ENCODE results near the gene NAA20. TPM values are rescaled to one million over a fixed set of nuclear protein-coding genes. Genes with fewer than 3 reads are reported as not detected.

Gene NAA20
- total and polyA plus RNA-seq, 2 of the 13 experiments (the other 11 are each of a cell fraction or from before 2014, with no cell fraction given), result 81.9 to 82.8 TPM

GRCh38 chr20:20017001-20017843, at the start of gene NAA20 (continued):
- TF ChIP-seq ATF7 (IDR thresholded peaks at IDR 0.05), result no peak
- peak; percentile 86 for TF ChIP-seq ATF7 (CRISPR knock-in tag; IDR thresholded peaks at IDR 0.05)
- peak; percentile 84 for TF ChIP-seq ZNF724P (CRISPR knock-in tag; IDR thresholded peaks at IDR 0.05; ENCODE audit: borderline replicate concordance)
- TF ChIP-seq JUNB (CRISPR knock-in tag; IDR thresholded peaks at IDR 0.05; ENCODE audit: borderline replicate concordance), result no peak; the same call in 1 of the 2 replicates
- peak; percentile 97; the same call in 1 of the 2 replicates for TF ChIP-seq GLI4 (CRISPR knock-in tag; IDR thresholded peaks at IDR 0.05; ENCODE audit: borderline replicate concordance)
- peak; percentile 87 for TF ChIP-seq ZSCAN22 (CRISPR knock-in tag; IDR thresholded peaks at IDR 0.05)
- no peak for TF ChIP-seq NONO (IDR thresholded peaks at IDR 0.05)
- TF ChIP-seq NONO (CRISPR knock-in tag; conservative IDR thresholded peaks at IDR 0.05), result peak; percentile 100
- TF ChIP-seq ZNF512 (CRISPR knock-in tag; IDR thresholded peaks at IDR 0.05), result no peak
- no peak for TF ChIP-seq TCF7 (IDR thresholded peaks at IDR 0.05; ENCODE audit: low read depth)
- TF ChIP-seq ZKSCAN8 (CRISPR knock-in tag; IDR thresholded peaks at IDR 0.05; ENCODE audit: borderline replicate concordance), result peak; percentile 89
- peak; percentile 77; the same call in 1 of the 2 replicates for TF ChIP-seq ZNF33B (CRISPR knock-in tag; IDR thresholded peaks at IDR 0.05)
- peak; percentile 94 for TF ChIP-seq ZMYM2 (CRISPR knock-in tag; IDR thresholded peaks at IDR 0.05)
- peak; percentile 96 for TF ChIP-seq ZNF564 (CRISPR knock-in tag; IDR thresholded peaks at IDR 0.05)
- no peak for TF ChIP-seq SRSF9 (IDR thresholded peaks at IDR 0.05; ENCODE audit: borderline replicate concordance, insufficient read depth, low read depth, low read length, poor library complexity, severe bottlenecking)
- TF ChIP-seq ZNF670 (CRISPR knock-in tag; IDR thresholded peaks at IDR 0.05; ENCODE audit: borderline replicate concordance), result peak; percentile 98; the same call in 1 of the 2 replicates
- TF ChIP-seq GFI1 (CRISPR knock-in tag; IDR thresholded peaks at IDR 0.05; ENCODE audit: borderline replicate concordance), result peak; percentile 91; the same call in 1 of the 2 replicates
- TF ChIP-seq KAT8 (CRISPR knock-in tag; IDR thresholded peaks at IDR 0.05), result peak; percentile 98
- TF ChIP-seq ZNF639 (CRISPR knock-in tag; conservative IDR thresholded peaks at IDR 0.05), result peak; percentile 98
- TF ChIP-seq MED8 (CRISPR knock-in tag; IDR thresholded peaks at IDR 0.05; ENCODE audit: insufficient replicate concordance), result peak; percentile 82
- peak; percentile 98 for TF ChIP-seq CTCF (CRISPR knock-in tag; IDR thresholded peaks at IDR 0.05)
- no peak; the same call in 1 of the 2 replicates for TF ChIP-seq NFE2 (CRISPR knock-in tag; IDR thresholded peaks at IDR 0.05)
- peak; percentile 74 for TF ChIP-seq MAFG (CRISPR knock-in tag; IDR thresholded peaks at IDR 0.05)
- TF ChIP-seq SKI (IDR thresholded peaks at IDR 0.05; ENCODE audit: partially characterized antibody), result peak; percentile 53
- no peak for TF ChIP-seq SNRNP70 (IDR thresholded peaks at IDR 0.05; ENCODE audit: low read depth, low read length)
